NB4 (cell line): ENCODE data around the gene NHP2.

Experiments
- DNase-seq: peaks from one replicate; pipeline ENCODE4 v3.0.0; 2010; ENCODE audit warnings: low read depth
- H3K4me3 ChIP-seq: one replicate; pipeline ENCODE4 v1.5.1; 2011; ENCODE audit warnings: mild to moderate bottlenecking, low read depth, low read length, moderate library complexity
- CTCF ChIP-seq: IDR thresholded peaks from one replicate; pipeline ENCODE4 v1.5.1; 2012; ENCODE audit warnings: low read depth, low read length
- MYC ChIP-seq: IDR thresholded peaks from 2 replicates; pipeline ENCODE4 v1.6.1; 2011; ENCODE audit warnings: low read depth, low read length
- POLR2A ChIP-seq: IDR thresholded peaks from 2 replicates; pipeline ENCODE4 v1.6.1; 2011; ENCODE audit warnings: mild to moderate bottlenecking; ENCODE audit not compliant: insufficient read length; ENCODE audit errors: extremely low read depth
- TF ChIP-seq, protein P1 (sequence below): IDR thresholded peaks from 2 replicates; pipeline ENCODE4 v1.6.1; 2011; ENCODE audit warnings: low read depth, low read length

Gene NHP2

GRCh38 chr5:178143901-178144300, 9.8 kb downstream of the NHP2 start:
- TF ChIP-seq MYC (no peak), CTCF (no peak), POLR2A (no peak)
- TF ChIP-seq, protein P1, sequence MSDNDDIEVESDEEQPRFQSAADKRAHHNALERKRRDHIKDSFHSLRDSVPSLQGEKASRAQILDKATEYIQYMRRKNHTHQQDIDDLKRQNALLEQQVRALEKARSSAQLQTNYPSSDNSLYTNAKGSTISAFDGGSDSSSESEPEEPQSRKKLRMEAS = no peak
- H3K4me3 ChIP-seq = no peak overlapping the region
- no peak for DNase-seq

DNA sequence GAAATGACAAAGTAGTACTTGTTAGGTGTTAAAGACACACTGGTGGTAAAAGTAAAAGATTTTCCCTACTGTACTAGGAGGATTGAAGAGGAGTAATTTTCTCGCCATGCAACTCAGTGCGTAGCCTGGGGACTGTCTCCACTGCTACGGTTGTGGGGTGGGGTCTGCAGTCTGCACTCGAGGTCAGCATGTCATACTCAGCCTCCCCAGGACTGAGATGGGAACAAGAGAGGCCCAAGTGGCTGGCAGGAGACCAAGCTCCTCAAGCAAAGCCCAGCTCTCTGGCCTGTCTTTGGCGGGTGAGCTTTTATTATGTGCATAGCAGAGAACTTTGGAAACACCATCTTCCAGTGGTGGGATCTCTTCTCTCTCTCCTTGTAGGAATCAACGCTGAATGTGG, 10.4 kb downstream of the NHP2 start:
- no peak overlapping the region for H3K4me3 ChIP-seq
- no peak for TF ChIP-seq MYC
- TF ChIP-seq POLR2A = no peak
- no peak for TF ChIP-seq CTCF
- TF ChIP-seq, protein P1 = no peak
- no peak for DNase-seq

DNA sequence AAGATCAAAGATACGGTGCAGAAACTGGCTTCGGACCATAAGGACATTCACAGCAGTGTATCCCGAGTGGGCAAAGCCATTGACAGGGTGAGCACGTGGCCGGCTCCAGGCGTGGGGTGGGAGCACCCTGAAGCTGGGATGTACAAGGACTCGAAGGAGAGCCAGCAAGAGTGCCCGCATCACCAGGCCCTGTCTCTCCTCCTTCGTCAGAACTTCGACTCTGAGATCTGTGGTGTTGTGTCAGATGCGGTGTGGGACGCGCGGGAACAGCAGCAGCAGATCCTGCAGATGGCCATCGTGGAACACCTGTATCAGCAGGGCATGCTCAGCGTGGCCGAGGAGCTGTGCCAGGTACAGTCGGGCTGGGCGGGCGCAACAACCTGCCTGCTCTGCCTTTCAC, 11.0 kb downstream of the NHP2 start:
- no peak for DNase-seq
- H3K4me3 ChIP-seq = no peak overlapping the region
- TF ChIP-seq POLR2A (no peak), CTCF (no peak), MYC (no peak)
- TF ChIP-seq, protein P1 = no peak

DNA sequence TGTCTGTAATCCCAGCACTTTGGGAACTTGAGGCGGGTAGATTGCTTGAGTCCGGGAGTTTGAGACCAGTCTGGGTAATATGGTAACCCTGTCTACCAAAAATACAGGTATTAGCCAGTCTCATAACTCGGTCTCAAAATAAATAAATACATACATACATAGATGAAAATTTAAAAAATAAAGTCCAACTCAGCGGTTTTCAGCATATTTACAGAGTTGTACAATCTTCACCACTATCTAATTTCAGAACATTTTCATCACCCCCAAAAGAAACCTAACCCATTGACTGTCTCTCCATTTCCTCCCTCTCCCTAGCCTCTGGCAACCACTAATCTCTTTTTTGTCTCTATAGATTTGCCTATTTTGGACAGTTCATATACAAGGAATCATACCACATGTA, 12.1 kb downstream of the NHP2 start:
- no peak for DNase-seq
- TF ChIP-seq, protein P1 = no peak
- TF ChIP-seq MYC (no peak), CTCF (no peak), POLR2A (no peak)
- no peak overlapping the region for H3K4me3 ChIP-seq

GRCh38 chr5:178137991-178138390, 15.7 kb downstream of the NHP2 start:
- TF ChIP-seq POLR2A = no peak

DNA sequence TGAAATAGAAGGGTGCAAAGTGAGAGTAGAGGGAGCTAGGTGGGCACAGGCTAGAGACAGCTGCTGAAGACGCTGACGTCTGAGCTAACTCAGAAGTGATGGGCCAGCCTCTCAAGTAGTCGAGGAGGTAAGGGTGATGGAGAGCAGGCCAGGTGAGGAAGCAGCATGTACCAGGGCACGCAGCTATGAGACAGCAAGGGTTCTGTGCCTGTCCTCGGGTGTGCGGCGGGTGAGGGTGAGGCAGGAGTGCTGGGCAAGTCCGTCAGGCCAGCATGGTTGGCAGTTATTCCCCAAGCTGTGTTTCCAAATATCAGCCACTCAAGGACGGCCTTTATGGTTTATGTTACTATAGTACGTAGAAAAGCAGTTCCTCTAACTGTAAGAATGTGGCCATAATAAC, 16.7 kb downstream of the NHP2 start:
- DNase-seq = no peak
- no peak overlapping the region for H3K4me3 ChIP-seq
- no peak for TF ChIP-seq CTCF
- no peak for TF ChIP-seq MYC
- TF ChIP-seq, protein P1 = no peak
- TF ChIP-seq POLR2A = no peak

More at GRCh38 chr5:178137991-178138390, 15.7 kb downstream of the NHP2 start:
- DNase-seq = no peak
- no peak overlapping the region for H3K4me3 ChIP-seq
